Stimulated activated CD8-positive, alpha-beta memory T cell treated with anti-CD3 and anti-CD28 coated beads, Interleukin-7, amount 100 ng/mL, for 24 hours (primary cell): ENCODE measurements around the gene ARAP3.
A peak's percentile ranks its signal among the peaks of the same experiment; 100 is the strongest.

Source experiments
- DNase-seq: peaks from one replicate; pipeline ENCODE4 v3.0.0-alpha.2; 2020; ENCODE audit warnings: low read depth

The ARAP3 gene

DNA sequence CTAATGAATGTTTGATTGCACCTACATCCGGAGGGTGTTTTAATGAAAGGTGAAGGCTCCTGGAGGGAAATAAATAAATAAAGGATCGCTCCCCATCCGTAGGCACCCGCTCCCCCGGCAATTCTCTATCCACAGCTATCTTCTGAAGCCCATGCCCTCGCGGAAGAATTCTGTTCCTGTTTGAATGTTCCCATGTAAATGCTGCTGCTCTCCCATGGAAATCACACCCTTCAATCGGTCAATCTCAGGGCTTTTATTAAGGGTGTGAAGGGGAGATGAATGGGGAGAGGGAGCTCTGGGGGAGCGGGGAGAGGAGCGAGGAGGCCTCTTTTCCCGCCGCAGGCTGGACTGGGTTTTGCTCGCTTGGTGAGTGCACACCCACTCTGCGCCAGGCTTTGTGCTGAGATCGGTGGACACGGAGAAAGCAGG, 21.1 kb upstream of the ARAP3 start:
- no peak for DNase-seq

DNA sequence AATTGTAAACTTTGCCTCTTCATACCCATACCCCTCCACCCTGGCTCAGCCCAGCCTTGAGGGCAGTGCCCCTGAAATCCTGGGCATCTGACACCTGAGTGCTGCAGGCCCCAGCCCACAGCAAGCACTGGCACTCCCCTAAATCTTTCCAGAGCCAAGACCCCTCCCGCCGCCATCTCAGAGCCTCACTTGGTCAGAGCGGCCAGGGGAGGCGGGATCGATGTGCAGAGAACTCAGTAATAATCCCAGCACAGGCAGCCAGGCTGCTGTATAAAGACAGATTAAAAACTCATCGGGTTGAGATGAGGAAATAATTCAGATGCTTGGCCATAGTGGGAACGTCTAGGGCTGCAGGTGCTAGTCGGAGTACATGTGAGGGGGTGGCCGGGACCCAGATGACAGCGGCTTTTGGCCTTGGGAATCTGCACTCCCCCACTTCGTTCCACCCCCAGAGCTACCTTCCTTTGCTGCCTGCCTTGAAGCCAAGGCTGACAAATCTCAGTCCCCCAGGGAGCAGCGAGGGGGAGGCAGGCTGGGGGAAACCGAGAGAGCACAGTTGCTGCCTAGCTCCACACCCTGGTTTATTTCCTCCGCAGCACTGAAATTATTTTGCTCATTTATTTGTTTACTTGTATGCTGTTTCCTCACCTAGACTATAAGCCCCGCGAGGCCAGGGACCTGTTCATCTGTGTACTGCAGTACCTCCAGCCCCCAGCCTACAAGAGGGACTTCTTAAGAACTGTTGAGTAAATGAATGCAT, 19.5 kb upstream of the ARAP3 start:
- no peak for DNase-seq

DNA sequence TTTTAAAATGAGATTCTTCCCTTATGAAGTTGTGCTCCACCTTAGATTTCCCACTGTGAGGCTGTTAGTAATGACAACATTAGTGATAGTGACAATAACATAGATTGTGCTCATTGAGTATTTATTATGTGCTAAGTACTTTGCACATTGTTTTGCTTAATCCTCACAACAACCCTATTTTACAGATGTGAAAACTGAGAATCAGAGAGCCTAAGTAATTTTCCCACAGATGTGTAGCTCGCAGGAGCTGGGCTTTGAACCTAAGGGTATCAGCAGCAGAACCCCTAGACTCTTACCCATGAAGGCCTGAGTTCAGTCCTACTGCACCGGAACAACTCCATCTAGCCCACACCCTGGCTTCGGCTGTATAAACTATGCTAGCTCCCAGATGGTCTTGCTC, 15.6 kb upstream of the ARAP3 start:
- no peak for DNase-seq

DNA sequence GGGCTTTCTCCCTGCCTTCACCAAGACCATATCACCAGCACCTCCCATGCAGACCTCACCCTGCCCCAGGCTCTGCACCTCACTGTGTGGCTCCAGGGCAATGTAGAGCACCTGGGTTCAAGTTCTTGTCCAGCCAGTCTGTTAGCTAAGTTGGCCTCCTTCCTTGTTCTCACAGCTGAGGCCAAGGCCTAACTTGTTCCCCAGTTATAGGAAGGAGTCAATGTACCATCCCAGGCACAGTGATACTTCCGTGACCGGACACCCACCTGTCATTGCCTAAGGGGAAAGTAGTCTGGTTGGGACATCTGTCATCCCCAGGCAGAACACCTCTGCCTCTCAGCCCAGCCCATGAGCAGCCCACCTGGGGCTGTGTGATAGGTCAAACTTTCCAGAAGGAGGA, 14.4 kb upstream of the ARAP3 start:
- no peak for DNase-seq

GRCh38 chr5:141695627-141696215, 13.7 kb upstream of the ARAP3 start:
- DNase-seq = no peak

DNA sequence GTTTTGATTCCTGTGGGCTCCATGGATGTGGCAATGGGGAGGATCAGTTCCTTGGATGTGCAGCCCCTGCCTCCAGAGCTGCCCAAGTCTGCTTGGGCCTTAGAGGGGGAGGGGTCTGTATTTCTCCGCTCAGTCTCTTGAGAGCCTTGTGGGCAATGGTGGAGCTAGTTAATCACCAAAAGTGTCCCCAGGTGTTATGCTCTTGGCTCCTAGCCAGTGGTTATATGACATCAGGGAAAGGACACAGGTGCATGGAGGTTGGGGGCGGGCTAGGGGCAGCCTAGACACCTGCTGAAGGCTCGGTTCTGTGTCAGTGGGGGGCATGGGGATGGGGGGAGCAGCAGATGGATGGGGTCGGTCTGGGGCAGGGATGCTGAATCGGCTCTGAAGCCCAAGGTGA, 12.4 kb upstream of the ARAP3 start:
- DNase-seq = no peak

GRCh38 chr5:141692919-141693725, 11.1 kb upstream of the ARAP3 start:
- DNase-seq = peak; percentile 33

DNA sequence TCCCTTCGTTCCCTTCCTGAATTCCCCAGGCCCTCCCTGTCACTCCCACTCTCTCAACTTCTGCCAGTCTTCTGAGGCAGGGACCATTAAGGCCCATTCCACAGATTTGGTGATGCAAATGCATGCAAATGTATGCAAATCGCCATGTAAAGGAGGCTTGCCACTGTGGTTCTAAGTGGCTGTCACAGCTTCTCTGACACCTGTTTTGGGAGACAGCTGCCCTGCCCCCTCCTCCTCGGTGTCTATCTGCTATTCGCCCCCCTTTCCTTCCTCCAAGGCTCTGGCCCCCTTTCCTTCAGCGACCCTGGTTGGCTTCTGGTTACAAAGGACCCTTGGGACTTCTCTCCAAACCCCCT, 10.5 kb upstream of the ARAP3 start:
- no peak for DNase-seq

GRCh38 chr5:141691867-141692532, 10.0 kb upstream of the ARAP3 start:
- peak; percentile 84 for DNase-seq

DNA sequence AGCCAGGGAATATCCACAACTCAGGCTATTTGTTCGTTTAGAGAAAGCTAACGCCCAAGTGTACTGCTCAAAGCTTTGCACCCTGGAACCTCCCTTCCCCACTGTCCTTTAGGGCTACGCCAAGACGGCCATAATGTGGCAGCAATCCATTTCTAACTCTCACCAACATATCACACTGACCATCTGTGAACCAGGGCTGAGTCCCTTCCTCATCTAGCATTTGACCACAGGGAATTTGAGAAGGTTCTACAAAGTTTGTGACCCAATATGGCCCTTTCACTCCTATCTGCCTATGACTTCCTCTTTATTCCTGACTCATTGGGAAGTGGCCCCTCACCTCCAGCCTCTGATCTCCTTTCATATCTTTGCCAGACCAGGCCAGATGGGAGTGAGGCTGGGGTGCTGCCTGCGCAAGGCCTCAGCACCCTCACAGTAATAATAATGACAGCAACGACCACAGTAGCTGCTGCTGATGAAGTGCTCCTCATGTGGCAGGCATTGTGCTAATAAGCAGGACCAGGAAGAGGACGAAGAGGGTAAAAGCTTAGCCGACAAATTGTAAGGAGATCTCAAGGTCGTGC, 9.3 kb upstream of the ARAP3 start:
- no peak for DNase-seq

DNA sequence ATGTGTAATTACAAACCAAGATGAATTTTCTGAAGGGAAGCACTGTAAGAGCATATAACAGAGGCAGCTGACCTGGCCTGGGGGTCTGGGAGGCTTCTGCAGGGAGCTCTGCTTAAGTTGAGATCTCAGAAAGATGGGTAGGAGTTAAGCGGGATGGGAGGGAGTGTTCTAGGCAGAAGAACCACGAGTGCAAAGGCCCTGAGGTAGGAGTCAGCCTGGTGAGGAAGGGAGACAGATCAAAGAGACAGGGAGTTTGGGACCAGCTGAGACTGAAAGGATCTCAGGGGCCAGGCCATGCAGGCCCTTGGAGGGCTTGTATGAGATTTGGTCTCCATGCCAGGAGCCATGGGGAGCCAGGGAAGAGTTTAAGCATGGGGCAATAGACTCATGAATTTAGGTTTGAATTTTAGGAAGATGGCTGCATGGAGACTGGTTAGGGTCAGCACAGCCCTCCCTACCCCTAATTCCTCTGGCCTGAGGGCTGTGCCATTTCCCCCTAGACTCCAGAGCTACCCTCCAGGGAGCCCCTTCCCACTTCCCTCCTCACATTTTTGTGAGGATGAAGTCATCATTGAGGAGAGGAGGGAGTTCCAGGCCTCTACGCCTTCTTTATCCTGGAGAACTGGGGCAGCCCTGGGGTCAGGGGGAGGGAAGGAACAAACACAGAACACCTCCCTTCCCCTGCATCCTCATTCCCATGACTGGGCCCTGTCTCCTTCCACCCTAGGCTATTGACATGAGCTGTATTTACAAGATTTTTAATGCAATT, 4.8 kb upstream of the ARAP3 start:
- DNase-seq = no peak

- DNase-seq = no peak
Measured at GRCh38 chr5:141685591-141685990, 3.6 kb upstream of the ARAP3 start.

GRCh38 chr5:141683596-141684141, 1.6 kb upstream of the ARAP3 start:
- DNase-seq = no peak

- DNase-seq = no peak
Measured at GRCh38 chr5:141681295-141681694, 735 bp downstream of the ARAP3 start.

DNA sequence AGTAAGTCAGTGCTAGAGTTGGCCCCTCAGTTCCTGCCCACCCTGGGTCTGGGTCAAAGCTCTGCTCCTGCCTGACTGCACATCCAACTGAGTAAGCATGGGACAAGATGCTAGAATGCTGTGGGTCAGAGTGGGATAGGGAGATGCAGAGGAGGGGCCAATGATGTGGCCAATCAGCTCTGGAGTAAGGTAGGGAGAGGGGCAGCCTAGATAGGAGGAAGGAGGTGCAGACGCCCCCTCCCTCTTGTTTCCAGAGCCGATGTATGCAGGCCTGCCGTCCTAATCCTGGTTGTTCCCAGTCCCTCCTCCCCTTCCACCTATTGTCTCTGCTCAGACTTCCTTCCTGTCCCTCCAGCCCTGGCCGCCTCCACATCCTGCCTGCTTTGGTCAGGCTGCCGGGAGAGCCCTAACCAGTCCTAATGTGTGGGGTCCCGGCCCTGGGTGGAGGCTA, 1.3 kb downstream of the ARAP3 start:
- DNase-seq = no peak

DNA sequence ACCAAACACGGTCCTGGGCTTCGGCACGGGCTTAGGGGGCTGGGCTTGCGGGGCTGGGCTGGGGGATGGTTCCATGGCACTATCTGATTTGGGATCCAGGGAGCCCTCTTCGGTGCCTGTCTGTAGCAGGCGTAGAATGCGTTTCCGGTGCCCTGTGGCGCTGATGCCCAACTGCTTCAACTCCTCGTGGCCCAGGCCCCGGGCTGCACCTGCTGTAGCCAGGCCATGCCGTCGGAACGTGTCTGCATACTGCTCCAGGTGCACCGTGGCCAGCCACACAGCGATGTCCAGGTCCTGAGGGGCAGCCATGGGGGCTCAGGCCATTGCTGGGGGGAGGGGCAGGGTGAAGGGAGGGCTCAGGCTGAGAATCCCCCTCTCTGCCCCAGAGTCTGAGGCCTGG, 1.9 kb downstream of the ARAP3 start:
- no peak for DNase-seq

GRCh38 chr5:141677415-141677814, 4.6 kb downstream of the ARAP3 start:
- no peak for DNase-seq

GRCh38 chr5:141675672-141676071, 6.4 kb downstream of the ARAP3 start:
- no peak for DNase-seq

GRCh38 chr5:141674747-141675146, 7.3 kb downstream of the ARAP3 start:
- DNase-seq = no peak

DNA sequence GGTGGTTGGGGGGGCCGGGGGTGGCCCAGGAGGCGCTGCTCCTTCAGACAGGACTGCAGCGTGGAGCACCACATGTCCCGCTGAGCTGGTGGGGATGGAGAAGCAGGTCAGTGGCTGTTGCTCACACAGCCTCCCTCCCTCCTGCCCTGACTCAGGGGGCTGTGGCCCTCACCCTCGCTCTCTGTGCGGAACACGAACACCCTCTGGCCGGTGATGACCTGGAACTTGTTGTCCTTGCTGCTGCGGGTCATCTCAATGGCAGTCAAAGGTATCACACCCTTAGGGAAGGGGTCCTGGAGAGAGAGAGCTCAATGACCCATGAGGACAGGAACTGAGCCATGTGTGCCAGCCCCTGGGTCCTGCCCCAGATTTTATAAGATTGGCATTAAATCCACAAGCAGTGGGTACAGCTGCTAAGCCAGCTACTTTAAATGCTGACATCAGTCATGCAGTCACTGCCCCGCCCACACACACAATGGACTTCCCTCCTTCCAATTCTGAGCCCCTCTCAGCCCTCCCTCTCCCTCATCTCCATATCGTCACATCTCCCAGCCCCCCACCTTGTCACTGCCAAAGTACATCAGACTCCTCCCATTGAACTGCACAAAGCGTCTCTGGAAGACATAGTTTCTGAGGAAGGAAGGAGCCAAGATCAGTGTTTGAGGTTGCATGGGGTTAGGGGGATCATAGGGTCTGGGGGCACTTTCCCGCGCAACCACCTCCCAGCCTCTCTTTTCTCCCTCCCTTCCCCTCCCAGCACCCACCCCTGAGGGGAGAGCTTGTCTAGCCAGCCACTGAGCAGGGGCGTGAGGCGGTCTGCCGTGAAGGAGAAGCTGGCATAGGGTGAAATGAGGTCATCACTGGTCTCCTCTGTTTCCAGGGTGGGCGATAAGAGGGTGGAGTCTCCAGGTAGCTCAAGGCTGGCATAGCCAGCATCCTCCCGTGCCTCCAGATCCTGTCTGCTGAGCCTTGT, 8.9 kb downstream of the ARAP3 start:
- DNase-seq = no peak
